Right lobe of liver (tissue), 6 donors: ENCODE data around the gene CILP. TPM values are rescaled to one million over a fixed set of nuclear protein-coding genes. Genes with fewer than 3 reads are reported as not detected.
A peak's percentile ranks its signal among the peaks of the same experiment; 100 is the strongest.

Experiments used
- ATAC-seq, 4 donors: fragments of 200-7000 bp; cut with Tn5 transposase; one replicate each; pipeline ENCODE4 v1.9.1; 2020; ENCODE audit warnings: mild to moderate bottlenecking in 4 of 4, moderate library complexity in 4 of 4
- DNase-seq, 3 donors: peaks; one replicate each; pipeline ENCODE4 v3.0.0-alpha.2; 2020
- H3K27ac ChIP-seq, 3 donors: fragments of 200-600 bp; one replicate each; pipeline ENCODE4 v1.8.0; 2022
- H3K27me3 ChIP-seq, 2 donors: fragments of 200-600 bp; one replicate each; pipeline ENCODE4 v1.8.0; 2022
- H3K36me3 ChIP-seq, 4 donors: fragments of 200-600 bp; sonication (generic) in 1 of 4; one replicate each; pipeline versions ENCODE4 v1.5.1 to v1.8.0; 2017 to 2022; ENCODE audit warnings: control low read depth in 1 of 4
- H3K4me1 ChIP-seq, 4 donors: fragments of 200-600 bp; sonication (generic) in 1 of 4; one replicate each; pipeline versions ENCODE4 v1.5.1 to v1.8.0; 2017 to 2022; ENCODE audit warnings: control low read depth in 1 of 4
- H3K4me3 ChIP-seq, 3 donors: fragments of 200-600 bp; one replicate each; pipeline ENCODE4 v1.8.0; 2022
- H3K9me3 ChIP-seq, 4 donors: fragments of 200-600 bp; sonication (generic) in 1 of 4; one replicate each; pipeline versions ENCODE4 v1.5.1 to v1.8.0; 2017 to 2022; ENCODE audit warnings: control low read depth in 1 of 4
- POLR2A ChIP-seq: fragments of 450-650 bp; IDR thresholded peaks from one replicate; pipeline ENCODE4 v1.6.1; 2017; ENCODE audit warnings: antibody characterized with exemption, mild to moderate bottlenecking
- WGBS: methylation state at CpG from one replicate; pipeline ENCODE4 v1.1.6; 2018; ENCODE audit warnings: low coverage, low lambda C conversion rate; ENCODE audit not compliant: insufficient coverage; ENCODE audit errors: missing lambda C conversion rate; 5-methylcytosine and 5-hydroxymethylcytosine counted together
- intact Hi-C, 2 donors: fragments of 100-400 bp; cut with DNase I; formaldehyde crosslinking; loops; one replicate each; pipeline versions ENCODE4 v1.11.2 to v1.14.1; 2022
- total RNA-seq, 6 experiments: library from RNA; depleted of rRNA in 2 of 6; stranded (reverse); fragments of >200 nt in 2 of 6; fragmentation: NEBNext Ultra II Directional in 3 of 6; extraction: Animal tissue kit (Norgen Biotek cat#: 25700) in 3 of 6; gene quantifications; one replicate each; pipeline versions ENCODE4 v1.1.0 to v1.2.4, GENCODE V29; 2016 to 2023
- TF ChIP-seq, protein P1 (sequence below), 4 donors: fragments of 200-600 bp in 3 of 4; fragments of 450-650 bp in 1 of 4; IDR thresholded peaks; one replicate each; pipeline versions ENCODE4 v1.5.1 to v1.8.0; 2016 to 2022; ENCODE audit warnings: antibody characterized with exemption in 4 of 4, mild to moderate bottlenecking in 2 of 4
- donor health status: DM: no; HTN: yes; CAD: no.
- donor health status: DM: no; HTN: no; CAD: no.
- donor health status: DM: no; HTN: no; CAD: no.
- donor health status: DM: no; HTN: yes; CAD: no.
- donor health status: DM: no; HTN: yes; CAD: no.

The CILP gene
- total RNA-seq, 6 experiments from 2014 or later: 0.46 to 2.5 (median 0.99) TPM

DNA sequence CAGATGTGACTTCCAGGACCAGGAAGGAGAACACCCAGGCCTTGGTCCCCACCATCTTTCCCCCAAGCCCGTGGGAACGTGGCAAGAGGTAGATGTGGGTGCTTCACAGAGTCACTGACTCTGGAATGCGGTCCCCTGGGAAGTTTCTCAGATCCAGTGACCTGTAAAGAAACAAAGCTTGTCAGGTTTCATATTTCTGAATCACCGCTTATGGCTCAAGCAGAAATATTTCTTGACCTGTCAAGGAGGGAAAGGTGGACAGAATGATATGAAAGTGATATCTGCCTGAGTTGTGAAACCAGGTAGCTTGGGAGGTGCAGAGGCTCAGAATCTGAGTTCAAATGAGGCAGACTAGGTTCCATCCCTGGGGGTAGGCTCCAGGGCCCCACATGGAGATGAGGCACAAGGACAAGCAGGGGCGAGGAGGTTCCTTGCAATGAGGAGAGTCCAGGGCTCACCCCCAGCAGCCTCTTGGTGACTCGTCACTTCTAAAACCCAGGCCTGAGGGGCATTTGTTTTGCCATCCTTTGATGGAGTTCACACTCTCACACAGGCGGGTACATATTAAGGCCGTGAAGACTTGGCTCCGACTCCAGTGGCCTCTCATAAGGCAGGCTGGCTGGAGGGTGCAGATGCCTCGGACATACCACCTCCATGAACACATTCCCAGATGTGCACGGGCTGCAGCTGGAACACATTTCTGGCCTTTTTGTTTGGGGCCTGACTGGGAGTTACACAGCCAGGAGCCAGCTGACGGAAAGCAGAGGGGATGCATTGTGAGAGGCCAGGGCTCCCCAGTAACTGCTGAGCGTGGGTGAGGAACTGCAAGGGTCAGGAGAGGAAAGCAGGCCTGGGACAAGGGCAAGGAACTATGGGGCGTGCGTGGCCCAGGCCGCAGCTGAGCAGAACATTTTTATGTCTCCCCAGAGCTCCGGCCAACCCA is 1.3 kb downstream of the CILP start:
- H3K36me3 ChIP-seq: no peaks in the 10 kb centered on the region
- TF ChIP-seq, protein P1, sequence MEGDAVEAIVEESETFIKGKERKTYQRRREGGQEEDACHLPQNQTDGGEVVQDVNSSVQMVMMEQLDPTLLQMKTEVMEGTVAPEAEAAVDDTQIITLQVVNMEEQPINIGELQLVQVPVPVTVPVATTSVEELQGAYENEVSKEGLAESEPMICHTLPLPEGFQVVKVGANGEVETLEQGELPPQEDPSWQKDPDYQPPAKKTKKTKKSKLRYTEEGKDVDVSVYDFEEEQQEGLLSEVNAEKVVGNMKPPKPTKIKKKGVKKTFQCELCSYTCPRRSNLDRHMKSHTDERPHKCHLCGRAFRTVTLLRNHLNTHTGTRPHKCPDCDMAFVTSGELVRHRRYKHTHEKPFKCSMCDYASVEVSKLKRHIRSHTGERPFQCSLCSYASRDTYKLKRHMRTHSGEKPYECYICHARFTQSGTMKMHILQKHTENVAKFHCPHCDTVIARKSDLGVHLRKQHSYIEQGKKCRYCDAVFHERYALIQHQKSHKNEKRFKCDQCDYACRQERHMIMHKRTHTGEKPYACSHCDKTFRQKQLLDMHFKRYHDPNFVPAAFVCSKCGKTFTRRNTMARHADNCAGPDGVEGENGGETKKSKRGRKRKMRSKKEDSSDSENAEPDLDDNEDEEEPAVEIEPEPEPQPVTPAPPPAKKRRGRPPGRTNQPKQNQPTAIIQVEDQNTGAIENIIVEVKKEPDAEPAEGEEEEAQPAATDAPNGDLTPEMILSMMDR (IDR thresholded peaks at IDR 0.05): no peak
- no peak for DNase-seq
- peak in 2 of 4 donors; percentile 6 to 15 for ATAC-seq
- H3K4me3 ChIP-seq: no peak overlapping the region
- intact Hi-C loops: loop anchor here in 1 of 2 donors (10.0 kb wide), 1 partner anchor 55 kb away; no protein-coding TSS in a partner anchor
- no peaks in the 10 kb centered on the region for H3K27me3 ChIP-seq
- H3K4me1 ChIP-seq: no peaks in the 10 kb centered on the region
- 83% methylated on average over 13 of the region's 17 CpGs for WGBS
- no peaks in the 10 kb centered on the region for H3K9me3 ChIP-seq
- no peak overlapping the region for H3K27ac ChIP-seq

DNA sequence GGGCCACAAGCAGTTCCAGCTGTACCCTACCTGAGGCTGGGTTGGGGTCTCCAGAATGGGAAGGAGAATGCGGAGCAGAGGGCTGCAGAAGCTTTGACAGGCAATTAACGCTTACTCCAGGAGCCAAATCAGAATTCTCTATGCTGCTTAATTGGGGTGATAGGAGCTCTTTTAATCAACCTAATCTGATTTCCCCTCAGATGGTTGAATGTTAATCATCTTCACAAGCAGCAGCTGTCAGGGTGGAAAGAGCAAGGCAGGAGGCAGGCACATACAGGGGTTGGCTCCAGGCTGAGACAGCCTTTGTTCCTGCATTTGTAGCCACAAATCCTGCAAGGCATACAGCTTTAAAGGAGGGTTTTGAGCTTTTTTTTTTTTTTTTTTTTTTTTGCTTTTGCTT is 2.6 kb downstream of the CILP start:
- Histone ChIP-seq H3K9me3 (no peaks in the 10 kb centered on the region), H3K36me3 (no peaks in the 10 kb centered on the region), H3K27me3 (no peaks in the 10 kb centered on the region), H3K4me1 (no peaks in the 10 kb centered on the region), H3K27ac (no peak overlapping the region), H3K4me3 (no peak overlapping the region)
- ATAC-seq (no peak), DNase-seq (no peak)
- WGBS: 70% methylated on average over 2 of the region's 2 CpGs
- intact Hi-C loops: loop anchor here in 1 of 2 donors (10.0 kb wide), 1 partner anchor 56 kb away; no protein-coding TSS in a partner anchor
- TF ChIP-seq, protein P1 (IDR thresholded peaks at IDR 0.05): no peak
- no peak for TF ChIP-seq POLR2A

DNA sequence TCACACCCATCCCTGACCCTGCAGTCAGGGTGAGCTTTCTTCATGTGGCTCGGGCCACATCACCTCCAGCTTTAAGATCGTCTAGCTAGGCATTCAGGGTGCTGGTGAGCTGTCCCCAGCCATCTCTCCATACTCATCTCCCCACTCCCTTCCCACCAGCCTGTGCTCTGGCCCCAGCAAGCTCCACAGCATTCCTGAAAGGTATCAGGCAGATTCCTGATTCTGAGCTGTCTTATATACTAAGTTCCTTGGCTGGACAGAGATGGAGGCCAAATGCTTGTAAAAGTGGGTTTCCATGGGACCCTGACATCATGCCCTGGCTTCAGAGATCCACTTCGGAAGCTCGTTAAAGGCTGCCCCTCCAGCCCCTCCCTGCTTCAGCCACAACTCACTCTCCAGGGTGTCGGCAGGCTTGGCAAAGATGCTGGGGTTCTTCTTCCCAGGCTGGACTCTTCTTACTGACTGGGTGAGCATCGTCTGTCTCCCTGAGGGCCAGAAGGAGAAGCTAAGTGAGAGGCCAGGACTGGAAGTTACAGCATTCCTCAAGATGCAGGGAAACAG is 3.9 kb downstream of the CILP start:
- DNase-seq: no peak
- no peak overlapping the region for H3K27ac ChIP-seq
- H3K4me3 ChIP-seq: no peak overlapping the region
- WGBS: 77% methylated on average over 6 of the region's 6 CpGs
- no peaks in the 10 kb centered on the region for H3K4me1 ChIP-seq
- no peak for TF ChIP-seq POLR2A
- TF ChIP-seq, protein P1 (IDR thresholded peaks at IDR 0.05): no peak
- intact Hi-C loops: loop anchor here in 1 of 2 donors (10.0 kb wide), 1 partner anchor 57 kb away; no protein-coding TSS in a partner anchor
- ATAC-seq: no peak
- no peaks in the 10 kb centered on the region for H3K36me3 ChIP-seq
- H3K27me3 ChIP-seq: no peaks in the 10 kb centered on the region
- no peaks in the 10 kb centered on the region for H3K9me3 ChIP-seq

DNA sequence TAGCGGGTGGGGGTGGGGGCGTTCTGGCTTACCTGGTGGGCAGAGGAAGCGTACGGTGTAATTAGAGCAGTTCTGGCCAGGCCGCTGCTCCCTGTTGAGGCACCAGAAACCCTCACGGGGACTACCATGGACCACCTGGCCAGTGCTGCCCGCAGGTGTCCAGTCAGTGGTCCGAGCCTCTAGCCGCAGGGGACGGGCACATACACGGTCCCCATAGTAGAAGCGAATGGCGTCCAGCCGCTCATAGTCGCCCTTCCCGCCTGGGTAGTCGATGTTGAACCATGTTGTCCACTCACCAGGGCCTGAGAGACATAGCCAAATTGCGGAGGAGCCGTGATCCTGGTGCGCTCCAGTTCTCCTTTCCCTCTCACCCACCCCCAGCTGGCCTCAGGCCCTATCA is 4.5 kb downstream of the CILP start:
- 93% methylated on average over 3 of the region's 20 CpGs for WGBS
- intact Hi-C loops: loop anchor here in 1 of 2 donors (10.0 kb wide), 1 partner anchor 58 kb away; no protein-coding TSS in a partner anchor
- Histone ChIP-seq H3K4me3 (no peak overlapping the region), H3K9me3 (no peaks in the 10 kb centered on the region), H3K27me3 (no peaks in the 10 kb centered on the region), H3K36me3 (no peaks in the 10 kb centered on the region), H3K27ac (no peak overlapping the region), H3K4me1 (no peaks in the 10 kb centered on the region)
- DNase-seq (no peak), ATAC-seq (no peak)
- TF ChIP-seq POLR2A: no peak
- TF ChIP-seq, protein P1 (IDR thresholded peaks at IDR 0.05): no peak
